Esophagus squamous epithelium (tissue), 4 donors: ENCODE results near the gene NCAM1.

Source experiments
- CTCF ChIP-seq, 6 experiments: fragments of 450-650 bp in 4 of 6; fragments of 200-600 bp in 2 of 6; sonication (generic) in 2 of 6; IDR thresholded peaks; one replicate each; pipeline ENCODE4 v1.5.1; 2016 to 2019; ENCODE audit warnings: antibody characterized with exemption in 6 of 6, mild to moderate bottlenecking in 4 of 6, moderate library complexity in 4 of 6
- POLR2A ChIP-seq, 4 donors: fragments of 450-650 bp; IDR thresholded peaks; one replicate each; pipeline ENCODE4 v1.6.1; 2017; ENCODE audit warnings: antibody characterized with exemption in 4 of 4, mild to moderate bottlenecking in 4 of 4, moderate library complexity in 3 of 4

GRCh38 chr11:113001709-113002108 is 40.5 kb downstream of the NCAM1 start:
- no peak for TF ChIP-seq CTCF (IDR thresholded peaks at IDR 0.05)
- TF ChIP-seq POLR2A (IDR thresholded peaks at IDR 0.05), result no peak
